HG02759 (cell line): ENCODE data around the gene ZBTB26.
"Not testable (repeated sequence)": the region's sequence is repeated elsewhere in the genome, so short reads cannot be mapped to it uniquely, and the experiment has no call there.

Experiments
- ATAC-seq: cut with Tn5 transposase; IDR thresholded peaks from one replicate; pipeline ENCODE4 v1.9.1; 2021; ENCODE audit warnings: mild to moderate bottlenecking, moderate library complexity; ENCODE audit not compliant: unreplicated experiment

Gene ZBTB26

GRCh38 chr9:122929796-122930354, 1.4 kb downstream of the ZBTB26 start:
- no peak for ATAC-seq

- ATAC-seq, result no peak
These were observed 7.4 kb downstream of the ZBTB26 start for GRCh38 chr9:122923947-122924346.

GRCh38 chr9:122922713-122923112, 8.6 kb downstream of the ZBTB26 start:
- ATAC-seq, result no peak

GRCh38 chr9:122918310-122918709, 13.0 kb downstream of the ZBTB26 start:
- no peak for ATAC-seq

GRCh38 chr9:122912964-122913673, 18.2 kb downstream of the ZBTB26 start, which contains the start of gene ZBTB6:
ZBTB6 (minus strand) TSS chr9:122913323; CDS start chr9:122912072, 1,251 bp downstream.
- peak; percentile 98 for ATAC-seq

- no peak for ATAC-seq
These were observed 18.7 kb downstream of the ZBTB26 start for GRCh38 chr9:122912671-122912963.

GRCh38 chr9:122906122-122906521, 25.2 kb downstream of the ZBTB26 start:
- ATAC-seq, result not testable (repeated sequence)

GRCh38 chr9:122904823-122905710, 26.2 kb downstream of the ZBTB26 start, which contains the start of gene RC3H2:
RC3H2 (minus strand) TSS chr9:122905359; CDS start chr9:122897509, 7,850 bp downstream.
- peak; percentile 90 for ATAC-seq

- ATAC-seq, result peak; percentile 21
These were observed 26.9 kb downstream of the ZBTB26 start for GRCh38 chr9:122904466-122904822.

GRCh38 chr9:122900791-122901190, 30.5 kb downstream of the ZBTB26 start:
- ATAC-seq, result no peak

- ATAC-seq, result no peak
These were observed 33.3 kb downstream of the ZBTB26 start for GRCh38 chr9:122897969-122898368.

GRCh38 chr9:122888480-122888879, 42.8 kb downstream of the ZBTB26 start:
- no peak for ATAC-seq

- no peak for ATAC-seq
These were observed 48.2 kb downstream of the ZBTB26 start for GRCh38 chr9:122883125-122883524.

GRCh38 chr9:122879443-122879842, 51.9 kb downstream of the ZBTB26 start:
- ATAC-seq, result no peak

- no peak for ATAC-seq
These were observed 55.8 kb downstream of the ZBTB26 start for GRCh38 chr9:122875523-122875922.

GRCh38 chr9:122867276-122867675, 64.0 kb downstream of the ZBTB26 start:
- not testable (repeated sequence) for ATAC-seq

GRCh38 chr9:122866079-122866478, 65.2 kb downstream of the ZBTB26 start:
- no peak for ATAC-seq
